Measurements from ENCODE around the gene DAAM1.

- TF ChIP-seq CTCF (IDR thresholded peaks at IDR 0.05) (no peak), POLR2A (IDR thresholded peaks at IDR 0.05) (no peak)
Observed at GRCh38 chr14:59146484-59146883, 42.0 kb upstream of the DAAM1 start.
